ENCODE measurements around the gene KCNN1.
"Not testable (repeated sequence)": the region's sequence is repeated elsewhere in the genome, so short reads cannot be mapped to it uniquely, and the experiment has no call there.

DNA sequence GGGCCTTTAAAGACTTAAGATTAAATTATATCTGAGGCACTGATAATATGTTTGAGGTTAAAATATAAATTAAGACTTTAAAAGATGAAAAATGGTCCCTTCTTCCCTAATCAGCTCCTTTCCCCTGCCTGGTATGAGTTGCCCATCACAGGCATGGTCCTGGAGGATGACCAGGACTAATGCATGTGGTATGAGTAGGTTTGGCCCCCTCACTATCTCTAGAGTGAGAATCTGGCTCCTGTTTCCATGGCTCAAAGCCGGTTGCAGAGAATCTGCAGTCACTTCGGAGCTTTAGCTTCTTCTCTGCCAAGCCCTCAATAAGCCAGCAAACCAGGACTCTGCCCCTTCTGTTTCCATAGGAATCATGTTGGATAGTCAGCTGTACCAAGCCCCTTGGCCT, 65.2 kb downstream of the KCNN1 start:
- TF ChIP-seq, protein P1, sequence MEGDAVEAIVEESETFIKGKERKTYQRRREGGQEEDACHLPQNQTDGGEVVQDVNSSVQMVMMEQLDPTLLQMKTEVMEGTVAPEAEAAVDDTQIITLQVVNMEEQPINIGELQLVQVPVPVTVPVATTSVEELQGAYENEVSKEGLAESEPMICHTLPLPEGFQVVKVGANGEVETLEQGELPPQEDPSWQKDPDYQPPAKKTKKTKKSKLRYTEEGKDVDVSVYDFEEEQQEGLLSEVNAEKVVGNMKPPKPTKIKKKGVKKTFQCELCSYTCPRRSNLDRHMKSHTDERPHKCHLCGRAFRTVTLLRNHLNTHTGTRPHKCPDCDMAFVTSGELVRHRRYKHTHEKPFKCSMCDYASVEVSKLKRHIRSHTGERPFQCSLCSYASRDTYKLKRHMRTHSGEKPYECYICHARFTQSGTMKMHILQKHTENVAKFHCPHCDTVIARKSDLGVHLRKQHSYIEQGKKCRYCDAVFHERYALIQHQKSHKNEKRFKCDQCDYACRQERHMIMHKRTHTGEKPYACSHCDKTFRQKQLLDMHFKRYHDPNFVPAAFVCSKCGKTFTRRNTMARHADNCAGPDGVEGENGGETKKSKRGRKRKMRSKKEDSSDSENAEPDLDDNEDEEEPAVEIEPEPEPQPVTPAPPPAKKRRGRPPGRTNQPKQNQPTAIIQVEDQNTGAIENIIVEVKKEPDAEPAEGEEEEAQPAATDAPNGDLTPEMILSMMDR (IDR thresholded peaks at IDR 0.05), result not testable (repeated sequence)
- TF ChIP-seq POLR2A (IDR thresholded peaks at IDR 0.05), result not testable (repeated sequence)

Data from testis (tissue), 2 donors.